ENCODE measurements around the gene DEPP1.

Gene DEPP1

DNA sequence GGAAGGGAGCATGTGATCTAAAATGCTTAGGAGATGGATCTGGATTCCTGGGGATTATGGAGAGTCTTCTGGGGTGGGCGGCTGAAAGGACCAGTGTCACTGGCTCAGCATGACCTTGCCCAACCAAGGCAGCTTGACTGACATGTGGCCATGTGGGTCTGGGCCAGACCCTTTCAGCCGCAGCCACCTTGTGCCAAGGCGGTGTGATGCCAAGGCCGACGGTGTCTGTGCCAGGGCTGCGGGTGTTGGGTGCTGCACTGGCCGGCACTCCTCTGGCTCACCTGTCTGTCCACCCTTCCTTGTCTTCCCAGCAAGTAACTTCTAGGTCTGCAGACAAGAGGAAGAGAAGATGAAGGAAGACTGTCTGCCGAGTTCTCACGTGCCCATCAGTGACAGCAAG, 8.8 kb downstream of the DEPP1 start:
- no peak overlapping the region for H3K4me3 ChIP-seq (ENCODE audit: low read depth in 1 of 2, low read length in 2 of 2)
- no peak overlapping the region for H3K27ac ChIP-seq (ENCODE audit: low read length)
- peaks cover 24 to 27% of the 10 kb centered on the region in 2 donors for H3K36me3 ChIP-seq (ENCODE audit: control insufficient read depth in 1 of 2, insufficient read depth in 2 of 2, low read length in 2 of 2)
- H3K27me3 ChIP-seq (ENCODE audit: low read depth, low read length), result no peaks in the 10 kb centered on the region
- no peaks in the 10 kb centered on the region for H3K9me3 ChIP-seq (ENCODE audit: control insufficient read depth in 1 of 2, low read length in 2 of 2)
- H3K4me1 ChIP-seq (ENCODE audit: control insufficient read depth in 1 of 2, insufficient read depth in 2 of 2, low read length in 2 of 2), result peaks cover 25 to 42% of the 10 kb centered on the region in 2 donors

DNA sequence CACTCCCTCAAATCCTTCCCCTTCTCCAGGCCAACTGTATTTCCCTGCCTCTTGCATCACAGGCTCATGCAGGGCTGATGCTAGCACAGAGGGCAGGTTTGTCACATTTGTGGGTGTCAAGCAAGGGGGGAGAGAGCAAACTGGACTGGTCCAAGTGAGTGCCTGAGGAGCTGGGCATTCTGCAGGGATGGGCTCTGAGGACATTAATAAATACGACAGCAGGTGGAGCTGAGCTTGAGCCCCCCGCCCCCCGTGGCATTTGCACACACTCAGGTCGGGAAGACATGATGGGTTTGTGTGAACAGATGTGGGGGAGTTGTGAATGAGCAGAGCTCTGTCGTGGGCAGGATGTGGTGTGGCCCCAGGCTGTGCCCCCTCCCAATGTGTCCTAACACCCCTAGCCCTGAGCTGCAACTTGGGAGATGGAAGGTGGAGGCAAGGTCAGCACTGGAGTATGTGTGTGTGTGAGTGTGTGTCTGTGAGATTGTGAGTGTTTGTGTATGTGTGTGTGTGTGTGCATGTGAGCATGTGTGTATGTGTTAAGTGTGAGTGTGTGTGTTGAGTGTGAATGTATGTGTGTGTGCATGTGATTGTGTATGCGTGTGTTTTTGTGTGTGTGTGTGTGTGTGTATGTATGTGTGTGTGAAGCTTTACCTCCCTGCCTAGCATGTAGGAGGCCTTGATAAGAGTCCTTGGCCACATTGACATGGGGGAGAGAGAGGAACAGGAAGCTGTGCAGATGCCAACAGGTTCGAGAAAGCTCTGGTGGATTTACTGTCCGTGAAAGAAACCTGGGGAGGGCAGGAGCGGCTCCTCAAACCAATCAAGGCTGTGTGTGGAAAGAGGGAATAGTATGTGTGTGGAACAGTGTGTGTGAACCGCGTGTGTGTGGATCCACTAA, 9.9 kb downstream of the DEPP1 start:
- Histone ChIP-seq H3K36me3 (ENCODE audit: control insufficient read depth in 1 of 2, insufficient read depth in 2 of 2, low read length in 2 of 2) (peaks cover 24 to 27% of the 10 kb centered on the region in 2 donors), H3K27me3 (ENCODE audit: low read depth, low read length) (no peaks in the 10 kb centered on the region), H3K9me3 (ENCODE audit: control insufficient read depth in 1 of 2, low read length in 2 of 2) (no peaks in the 10 kb centered on the region), H3K4me1 (ENCODE audit: control insufficient read depth in 1 of 2, insufficient read depth in 2 of 2, low read length in 2 of 2) (peaks cover 29 to 44% of the 10 kb centered on the region in 2 donors), H3K27ac (ENCODE audit: low read length) (peak overlapping the region; percentile 14), H3K4me3 (ENCODE audit: low read depth in 1 of 2, low read length in 2 of 2) (peak overlapping the region in 1 of 2 donors; percentile 11)

DNA sequence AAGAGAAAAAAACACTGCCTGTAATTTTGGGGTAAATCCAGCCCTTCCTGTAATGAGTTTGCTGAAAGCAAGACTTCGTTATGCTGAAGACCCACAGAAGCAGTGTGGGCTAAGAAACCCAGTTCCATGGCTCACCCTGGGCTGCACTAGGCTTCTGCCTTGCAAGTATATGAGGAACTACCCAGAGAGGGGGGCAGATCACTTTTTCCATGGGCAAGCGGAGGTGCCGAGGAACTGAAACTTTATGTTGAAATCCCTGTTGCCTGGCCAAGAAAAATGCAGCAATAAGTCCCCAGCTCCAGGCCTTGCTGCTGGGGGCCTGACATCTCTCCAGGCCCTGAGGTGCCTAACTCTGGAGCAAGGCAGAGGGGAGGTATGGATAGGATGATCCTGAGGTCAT, 10.5 kb downstream of the DEPP1 start:
- H3K9me3 ChIP-seq (ENCODE audit: control insufficient read depth in 1 of 2, low read length in 2 of 2), result no peaks in the 10 kb centered on the region
- H3K27ac ChIP-seq (ENCODE audit: low read length), result peak overlapping the region; percentile 64
- peak overlapping the region in 1 of 2 donors; percentile 11 for H3K4me3 ChIP-seq (ENCODE audit: low read depth in 1 of 2, low read length in 2 of 2)
- peaks cover 30 to 40% of the 10 kb centered on the region in 2 donors for H3K4me1 ChIP-seq (ENCODE audit: control insufficient read depth in 1 of 2, insufficient read depth in 2 of 2, low read length in 2 of 2)
- H3K27me3 ChIP-seq (ENCODE audit: low read depth, low read length), result no peaks in the 10 kb centered on the region
- H3K36me3 ChIP-seq (ENCODE audit: control insufficient read depth in 1 of 2, insufficient read depth in 2 of 2, low read length in 2 of 2), result peaks cover 24 to 27% of the 10 kb centered on the region in 2 donors

DNA sequence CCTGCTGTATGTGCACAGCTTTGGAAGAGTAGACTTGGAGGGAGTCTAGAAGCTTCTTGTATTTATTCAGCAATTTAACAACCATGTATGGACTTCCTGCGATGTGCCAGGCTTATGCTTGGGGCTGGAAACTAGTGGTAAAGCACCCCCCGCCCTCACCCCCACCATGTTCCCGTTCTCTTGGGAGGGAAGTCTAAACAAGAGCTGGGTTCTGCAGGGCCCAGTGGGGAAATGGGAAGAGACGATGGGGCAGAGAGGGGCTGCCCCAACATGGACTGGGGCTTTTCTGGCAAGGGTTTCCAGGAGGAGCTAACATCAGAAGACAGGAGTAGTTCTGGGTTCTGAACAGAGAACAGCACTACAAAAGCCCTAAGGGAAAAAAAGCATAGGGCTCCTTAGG, 11.0 kb downstream of the DEPP1 start:
- Histone ChIP-seq H3K9me3 (ENCODE audit: control insufficient read depth in 1 of 2, low read length in 2 of 2) (no peaks in the 10 kb centered on the region), H3K27ac (ENCODE audit: low read length) (peak overlapping the region; percentile 64), H3K4me3 (ENCODE audit: low read depth in 1 of 2, low read length in 2 of 2) (no peak overlapping the region), H3K36me3 (ENCODE audit: control insufficient read depth in 1 of 2, insufficient read depth in 2 of 2, low read length in 2 of 2) (peaks cover 24 to 26% of the 10 kb centered on the region in 2 donors), H3K27me3 (ENCODE audit: low read depth, low read length) (no peaks in the 10 kb centered on the region), H3K4me1 (ENCODE audit: control insufficient read depth in 1 of 2, insufficient read depth in 2 of 2, low read length in 2 of 2) (peaks cover 30 to 40% of the 10 kb centered on the region in 2 donors)

DNA sequence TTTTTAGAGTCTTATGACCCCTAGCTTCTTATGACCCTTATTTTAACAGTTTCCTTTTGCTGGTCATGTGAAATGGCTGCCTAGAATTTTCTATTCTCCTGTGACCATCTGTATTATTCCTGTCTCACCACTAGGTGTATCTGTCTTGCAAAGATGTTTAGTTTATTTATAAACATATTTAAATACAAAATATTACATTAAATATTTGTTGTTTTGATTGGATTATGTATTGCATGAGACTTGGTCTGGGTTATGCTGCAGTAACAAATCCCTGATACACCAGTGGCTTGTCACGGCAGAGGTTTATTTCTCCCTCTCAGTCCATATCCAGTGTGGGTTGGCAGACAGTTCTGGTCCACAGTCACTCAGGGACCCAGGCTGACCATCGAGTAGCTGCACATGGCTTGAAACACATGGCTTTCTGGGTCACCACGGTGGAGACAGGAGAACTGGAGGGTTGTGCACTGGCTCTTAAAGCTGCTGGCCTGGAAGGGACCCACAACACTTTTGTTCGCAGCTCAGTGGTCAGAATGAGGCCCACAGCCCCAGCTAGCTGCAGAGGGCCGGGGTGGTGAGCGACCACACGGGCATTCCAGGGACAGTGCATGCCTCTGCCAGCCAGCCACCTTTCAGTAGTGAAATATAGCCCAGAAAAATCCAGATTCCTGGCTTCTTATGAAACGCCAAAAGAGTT, 11.6 kb downstream of the DEPP1 start:
- Histone ChIP-seq H3K4me1 (ENCODE audit: control insufficient read depth in 1 of 2, insufficient read depth in 2 of 2, low read length in 2 of 2) (peaks cover 30 to 40% of the 10 kb centered on the region in 2 donors), H3K4me3 (ENCODE audit: low read depth in 1 of 2, low read length in 2 of 2) (no peak overlapping the region), H3K27ac (ENCODE audit: low read length) (no peak overlapping the region), H3K27me3 (ENCODE audit: low read depth, low read length) (no peaks in the 10 kb centered on the region), H3K9me3 (ENCODE audit: control insufficient read depth in 1 of 2, low read length in 2 of 2) (no peaks in the 10 kb centered on the region), H3K36me3 (ENCODE audit: control insufficient read depth in 1 of 2, insufficient read depth in 2 of 2, low read length in 2 of 2) (peaks cover 19 to 20% of the 10 kb centered on the region in 2 donors)

DNA sequence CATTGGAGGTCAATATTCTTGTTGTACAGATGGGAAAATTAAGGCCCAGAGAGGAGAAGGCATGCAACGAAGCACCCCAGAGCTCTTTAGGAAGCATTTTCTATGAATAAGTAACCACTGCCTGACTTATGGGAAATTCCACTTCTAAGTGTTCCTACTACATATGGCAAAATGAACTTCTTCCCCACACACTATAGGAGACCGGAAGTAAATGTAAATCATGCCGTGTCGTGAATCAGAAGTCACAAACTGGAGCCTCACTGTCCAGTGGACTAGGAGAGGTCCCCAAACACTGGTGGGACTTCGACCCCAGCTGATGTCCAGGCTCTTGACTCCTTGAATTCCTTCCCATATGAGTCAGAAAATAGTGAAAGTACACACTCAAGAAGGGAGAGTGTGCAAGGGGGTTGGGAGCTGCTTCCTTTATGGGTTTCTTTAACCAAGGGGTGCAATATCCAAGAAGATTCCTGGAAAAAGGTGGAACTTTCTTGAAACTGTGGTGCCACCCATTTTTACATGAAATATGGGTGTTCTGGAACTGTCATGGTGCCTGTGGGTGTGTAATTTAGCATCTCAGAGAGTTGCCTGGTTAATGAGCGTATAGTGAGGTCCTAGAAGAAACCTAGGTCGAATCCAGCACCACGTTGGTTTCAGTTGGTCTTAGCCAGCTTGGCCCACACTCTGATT, 12.3 kb downstream of the DEPP1 start:
- Histone ChIP-seq H3K27me3 (ENCODE audit: low read depth, low read length) (no peaks in the 10 kb centered on the region), H3K4me1 (ENCODE audit: control insufficient read depth in 1 of 2, insufficient read depth in 2 of 2, low read length in 2 of 2) (peaks cover 27 to 44% of the 10 kb centered on the region in 2 donors), H3K9me3 (ENCODE audit: control insufficient read depth in 1 of 2, low read length in 2 of 2) (no peaks in the 10 kb centered on the region), H3K36me3 (ENCODE audit: control insufficient read depth in 1 of 2, insufficient read depth in 2 of 2, low read length in 2 of 2) (peaks cover 13% of the 10 kb centered on the region in 2 donors), H3K4me3 (ENCODE audit: low read depth in 1 of 2, low read length in 2 of 2) (no peak overlapping the region), H3K27ac (ENCODE audit: low read length) (no peak overlapping the region)

DNA sequence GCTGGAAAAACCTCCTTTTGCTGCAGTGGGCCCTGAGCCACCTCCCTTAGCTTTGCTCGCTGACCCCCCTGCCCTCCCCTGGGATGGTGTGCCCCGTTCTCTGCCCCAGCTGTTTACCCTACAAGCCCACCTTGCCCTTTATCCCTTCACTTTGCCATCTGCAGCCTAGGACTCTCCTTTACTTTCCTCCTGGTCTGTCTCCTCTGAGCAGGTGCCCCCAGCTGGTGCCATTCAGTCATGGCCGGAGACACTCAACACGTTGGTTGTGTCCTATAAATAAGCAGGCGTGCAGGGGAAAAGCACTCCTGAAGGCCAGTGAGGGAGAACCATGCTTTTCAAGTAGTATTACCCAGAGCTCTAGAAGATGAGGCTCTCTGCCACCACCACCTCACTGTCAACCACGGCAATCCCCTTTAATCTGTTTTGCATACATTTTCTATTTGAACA, 12.9 kb downstream of the DEPP1 start:
- Histone ChIP-seq H3K36me3 (ENCODE audit: control insufficient read depth in 1 of 2, insufficient read depth in 2 of 2, low read length in 2 of 2) (peaks cover 7 to 8% of the 10 kb centered on the region in 2 donors), H3K4me1 (ENCODE audit: control insufficient read depth in 1 of 2, insufficient read depth in 2 of 2, low read length in 2 of 2) (peaks cover 27 to 49% of the 10 kb centered on the region in 2 donors), H3K4me3 (ENCODE audit: low read depth in 1 of 2, low read length in 2 of 2) (no peak overlapping the region), H3K27me3 (ENCODE audit: low read depth, low read length) (no peaks in the 10 kb centered on the region), H3K9me3 (ENCODE audit: control insufficient read depth in 1 of 2, low read length in 2 of 2) (no peaks in the 10 kb centered on the region), H3K27ac (ENCODE audit: low read length) (no peak overlapping the region)

GRCh38 chr10:44965104-44965503, 13.5 kb downstream of the DEPP1 start:
- Histone ChIP-seq H3K27me3 (ENCODE audit: low read depth, low read length) (no peaks in the 10 kb centered on the region), H3K9me3 (ENCODE audit: control insufficient read depth in 1 of 2, low read length in 2 of 2) (no peaks in the 10 kb centered on the region), H3K4me3 (ENCODE audit: low read depth in 1 of 2, low read length in 2 of 2) (no peak overlapping the region), H3K36me3 (ENCODE audit: control insufficient read depth in 1 of 2, insufficient read depth in 2 of 2, low read length in 2 of 2) (peaks cover 2 to 6% of the 10 kb centered on the region in 2 donors), H3K27ac (ENCODE audit: low read length) (peak overlapping the region; percentile 24), H3K4me1 (ENCODE audit: control insufficient read depth in 1 of 2, insufficient read depth in 2 of 2, low read length in 2 of 2) (peaks cover 30 to 53% of the 10 kb centered on the region in 2 donors)

- Histone ChIP-seq H3K4me1 (ENCODE audit: control insufficient read depth in 1 of 2, insufficient read depth in 2 of 2, low read length in 2 of 2) (peaks cover 27 to 53% of the 10 kb centered on the region in 2 donors), H3K4me3 (ENCODE audit: low read depth in 1 of 2, low read length in 2 of 2) (peak overlapping the region; percentile 2 to 13), H3K36me3 (ENCODE audit: control insufficient read depth in 1 of 2, insufficient read depth in 2 of 2, low read length in 2 of 2) (no peaks in the 10 kb centered on the region), H3K27ac (ENCODE audit: low read length) (peak overlapping the region; percentile 64), H3K27me3 (ENCODE audit: low read depth, low read length) (no peaks in the 10 kb centered on the region), H3K9me3 (ENCODE audit: control insufficient read depth in 1 of 2, low read length in 2 of 2) (no peaks in the 10 kb centered on the region)
These were observed 14.6 kb downstream of the DEPP1 start for GRCh38 chr10:44963772-44964633.

GRCh38 chr10:44962870-44963738, 15.5 kb downstream of the DEPP1 start:
- Histone ChIP-seq H3K9me3 (ENCODE audit: control insufficient read depth in 1 of 2, low read length in 2 of 2) (no peaks in the 10 kb centered on the region), H3K4me1 (ENCODE audit: control insufficient read depth in 1 of 2, insufficient read depth in 2 of 2, low read length in 2 of 2) (peaks cover 27 to 56% of the 10 kb centered on the region in 2 donors), H3K4me3 (ENCODE audit: low read depth in 1 of 2, low read length in 2 of 2) (peak overlapping the region in 1 of 2 donors; percentile 13), H3K36me3 (ENCODE audit: control insufficient read depth in 1 of 2, insufficient read depth in 2 of 2, low read length in 2 of 2) (no peaks in the 10 kb centered on the region), H3K27me3 (ENCODE audit: low read depth, low read length) (no peaks in the 10 kb centered on the region), H3K27ac (ENCODE audit: low read length) (peak overlapping the region; percentile 64)

All from muscle layer of duodenum (tissue), 2 donors.